GM21390 (cell line): ENCODE data around the gene NCKAP5L.
A peak's percentile ranks its signal among the peaks of the same experiment; 100 is the strongest.
"Not testable (repeated sequence)": the region's sequence is repeated elsewhere in the genome, so short reads cannot be mapped to it uniquely, and the experiment has no call there.

Experiments used
- ATAC-seq: cut with Tn5 transposase; IDR thresholded peaks from one replicate; pipeline ENCODE4 v1.9.1; 2021; ENCODE audit not compliant: unreplicated experiment

Gene NCKAP5L, protein sequence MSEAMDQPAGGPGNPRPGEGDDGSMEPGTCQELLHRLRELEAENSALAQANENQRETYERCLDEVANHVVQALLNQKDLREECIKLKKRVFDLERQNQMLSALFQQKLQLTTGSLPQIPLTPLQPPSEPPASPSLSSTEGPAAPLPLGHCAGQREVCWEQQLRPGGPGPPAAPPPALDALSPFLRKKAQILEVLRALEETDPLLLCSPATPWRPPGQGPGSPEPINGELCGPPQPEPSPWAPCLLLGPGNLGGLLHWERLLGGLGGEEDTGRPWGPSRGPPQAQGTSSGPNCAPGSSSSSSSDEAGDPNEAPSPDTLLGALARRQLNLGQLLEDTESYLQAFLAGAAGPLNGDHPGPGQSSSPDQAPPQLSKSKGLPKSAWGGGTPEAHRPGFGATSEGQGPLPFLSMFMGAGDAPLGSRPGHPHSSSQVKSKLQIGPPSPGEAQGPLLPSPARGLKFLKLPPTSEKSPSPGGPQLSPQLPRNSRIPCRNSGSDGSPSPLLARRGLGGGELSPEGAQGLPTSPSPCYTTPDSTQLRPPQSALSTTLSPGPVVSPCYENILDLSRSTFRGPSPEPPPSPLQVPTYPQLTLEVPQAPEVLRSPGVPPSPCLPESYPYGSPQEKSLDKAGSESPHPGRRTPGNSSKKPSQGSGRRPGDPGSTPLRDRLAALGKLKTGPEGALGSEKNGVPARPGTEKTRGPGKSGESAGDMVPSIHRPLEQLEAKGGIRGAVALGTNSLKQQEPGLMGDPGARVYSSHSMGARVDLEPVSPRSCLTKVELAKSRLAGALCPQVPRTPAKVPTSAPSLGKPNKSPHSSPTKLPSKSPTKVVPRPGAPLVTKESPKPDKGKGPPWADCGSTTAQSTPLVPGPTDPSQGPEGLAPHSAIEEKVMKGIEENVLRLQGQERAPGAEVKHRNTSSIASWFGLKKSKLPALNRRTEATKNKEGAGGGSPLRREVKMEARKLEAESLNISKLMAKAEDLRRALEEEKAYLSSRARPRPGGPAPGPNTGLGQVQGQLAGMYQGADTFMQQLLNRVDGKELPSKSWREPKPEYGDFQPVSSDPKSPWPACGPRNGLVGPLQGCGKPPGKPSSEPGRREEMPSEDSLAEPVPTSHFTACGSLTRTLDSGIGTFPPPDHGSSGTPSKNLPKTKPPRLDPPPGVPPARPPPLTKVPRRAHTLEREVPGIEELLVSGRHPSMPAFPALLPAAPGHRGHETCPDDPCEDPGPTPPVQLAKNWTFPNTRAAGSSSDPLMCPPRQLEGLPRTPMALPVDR (N-terminal part only)

GRCh38 chr12:49828133-49829091, at the start of gene NCKAP5L:
Gene NCKAP5L, minus strand, starts transcription at chr12:49828413. Its CDS starts 24,369 bp downstream, at chr12:49804044.
- peak; percentile 87 for ATAC-seq

GRCh38 chr12:49877066-49877465, 48.9 kb upstream of the NCKAP5L start:
- no peak for ATAC-seq

DNA sequence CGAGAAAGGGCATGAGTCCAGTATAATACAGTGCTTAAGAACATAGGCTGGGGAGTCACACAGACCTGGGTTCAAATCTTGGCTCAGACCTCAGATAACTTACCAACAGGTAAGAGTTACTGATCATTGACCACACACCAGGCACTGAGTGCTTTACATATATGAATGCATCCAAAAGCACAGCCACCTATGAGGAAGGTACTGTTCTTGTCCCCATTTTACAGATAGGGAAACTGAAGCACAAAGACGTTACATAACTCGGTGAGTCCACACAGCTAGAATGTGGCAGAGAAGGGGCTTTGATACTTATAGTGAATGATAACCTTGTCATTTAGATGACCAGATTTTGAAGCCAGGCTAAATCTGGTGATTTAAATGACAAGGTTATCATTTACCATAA, 47.9 kb upstream of the NCKAP5L start:
- ATAC-seq, result no peak

- no peak for ATAC-seq
These were observed 47.0 kb upstream of the NCKAP5L start for GRCh38 chr12:49875115-49875720.

DNA sequence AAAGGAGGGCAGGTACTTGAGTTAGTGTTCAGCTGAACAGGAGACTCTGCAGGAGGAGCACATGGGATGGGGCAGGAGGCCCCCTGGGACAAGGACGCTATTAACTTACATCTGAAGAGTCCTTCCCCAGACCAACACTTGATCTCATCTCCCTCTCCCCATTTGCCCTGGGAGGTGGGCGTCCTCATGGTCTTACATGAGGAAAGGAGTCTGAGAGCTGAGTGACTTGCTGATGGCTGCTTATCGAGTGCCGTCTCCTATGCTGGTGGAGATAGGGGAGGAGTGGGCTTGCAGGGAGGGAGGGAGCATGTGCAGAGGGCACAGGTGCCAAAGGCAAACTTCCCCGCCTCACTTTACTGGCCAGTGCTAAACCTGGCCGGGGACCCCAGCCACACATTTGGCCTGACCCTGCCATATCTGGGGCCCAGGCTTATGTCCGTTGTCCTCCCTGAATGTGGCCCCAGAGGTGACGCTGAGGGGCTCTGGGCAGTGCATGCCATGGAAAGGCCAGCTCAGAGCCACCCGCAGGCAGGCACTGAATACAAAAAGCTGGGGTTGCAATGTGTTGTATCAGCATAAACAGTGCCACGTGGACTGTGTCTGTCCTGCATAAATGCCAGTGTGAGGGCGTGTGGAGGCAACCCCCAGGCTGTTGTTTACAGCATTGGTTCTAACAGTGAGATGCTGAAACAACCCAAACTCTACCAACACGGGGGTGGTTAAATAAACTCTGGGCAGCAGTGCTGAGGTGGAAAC, 46.1 kb upstream of the NCKAP5L start:
- ATAC-seq, result no peak

- no peak for ATAC-seq
These were observed 45.2 kb upstream of the NCKAP5L start for GRCh38 chr12:49873361-49873934.

DNA sequence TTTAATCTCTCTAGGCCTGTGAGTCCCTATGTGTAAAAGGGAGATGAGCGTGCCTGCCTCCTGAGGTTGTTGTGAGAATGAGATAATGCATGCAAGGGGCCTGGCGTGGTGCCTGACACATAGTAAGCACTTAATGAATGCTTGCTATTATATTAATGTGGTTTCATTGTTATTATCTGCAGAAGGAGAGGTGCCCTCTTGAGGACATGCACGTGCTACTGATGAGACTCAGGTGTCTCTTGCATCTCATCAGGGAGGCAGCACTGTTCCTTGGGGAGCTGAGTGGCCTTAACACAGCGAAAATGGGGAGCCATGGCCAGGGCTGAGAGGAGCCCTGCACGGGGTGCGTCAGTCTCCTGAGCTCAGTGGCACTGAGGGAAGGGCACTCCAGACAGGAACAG, 44.6 kb upstream of the NCKAP5L start:
- ATAC-seq, result no peak

DNA sequence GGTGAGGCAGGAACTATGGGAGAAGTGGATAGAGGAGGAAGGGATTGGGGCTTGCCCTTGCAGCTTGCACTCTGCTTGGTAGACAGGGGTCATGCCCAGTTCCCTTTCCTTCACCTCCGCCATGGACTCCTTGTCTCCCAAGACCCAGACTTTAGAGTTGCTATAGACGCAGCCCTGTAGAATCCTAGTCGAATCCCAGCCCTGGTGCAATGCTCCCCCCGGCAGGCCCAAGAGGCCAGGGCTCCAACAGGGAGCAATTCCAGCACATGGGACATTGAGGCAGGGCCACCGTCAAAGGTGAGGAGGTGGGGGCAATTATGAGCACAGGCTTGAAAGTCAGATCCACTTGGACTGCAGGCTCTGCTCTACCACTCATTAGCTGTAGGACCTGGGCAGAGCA, 44.2 kb upstream of the NCKAP5L start:
- no peak for ATAC-seq

GRCh38 chr12:49871811-49872251, 43.6 kb upstream of the NCKAP5L start:
- not testable (repeated sequence) for ATAC-seq

GRCh38 chr12:49871263-49871561, 43.0 kb upstream of the NCKAP5L start:
- ATAC-seq, result no peak

DNA sequence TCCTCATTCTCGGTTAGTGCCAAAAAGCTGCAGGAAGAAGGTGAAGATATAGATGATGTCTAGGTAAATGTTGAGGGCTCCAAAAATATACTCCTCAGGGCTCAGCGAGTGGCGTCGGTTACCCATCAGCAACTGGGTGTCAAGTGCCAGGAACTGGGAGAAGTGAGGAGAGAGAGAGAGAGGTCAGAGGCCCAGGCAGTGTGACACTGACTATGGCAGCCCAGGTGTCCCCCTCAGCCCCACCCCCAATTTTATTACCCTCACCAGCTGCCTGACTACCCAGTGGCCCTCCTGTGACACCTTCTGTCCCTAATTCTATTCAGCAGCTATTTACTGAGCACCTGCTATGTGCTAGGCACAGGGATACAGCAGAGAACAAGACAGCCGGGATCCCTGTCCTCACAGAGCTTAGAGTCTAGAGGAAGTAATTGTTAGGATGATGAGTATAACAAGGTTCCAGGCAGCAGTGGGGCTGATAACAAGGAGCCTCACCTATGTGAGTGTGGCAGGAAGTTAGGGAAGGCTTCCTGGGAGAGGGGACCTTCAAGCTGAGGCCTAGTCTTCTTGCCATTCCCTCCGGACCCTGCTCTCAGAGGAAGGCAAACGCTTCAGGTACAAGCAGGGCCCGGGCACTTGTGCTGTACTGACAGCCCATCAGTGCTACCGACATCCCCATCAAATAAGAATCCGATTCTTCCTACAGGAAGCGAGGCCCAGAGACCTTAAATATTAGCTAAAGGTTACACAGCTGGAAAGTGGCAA, 42.5 kb upstream of the NCKAP5L start:
- ATAC-seq, result no peak

- ATAC-seq, result no peak
These were observed 41.7 kb upstream of the NCKAP5L start for GRCh38 chr12:49869816-49870500.

- ATAC-seq, result no peak
These were observed 41.0 kb upstream of the NCKAP5L start for GRCh38 chr12:49868952-49869815.

GRCh38 chr12:49868449-49868848, 40.2 kb upstream of the NCKAP5L start:
- ATAC-seq, result no peak

- no peak for ATAC-seq
These were observed 39.5 kb upstream of the NCKAP5L start for GRCh38 chr12:49867570-49868341.
